HepG2 (cell line): ENCODE results near the gene C16orf82. TPM values are rescaled to one million over a fixed set of nuclear protein-coding genes. Genes with fewer than 3 reads are reported as not detected.

Experiments used
- HMGXB3 ChIP-seq: sonication (generic); formaldehyde crosslinking; IDR thresholded peaks from 2 replicates; pipeline ENCODE4 v1.4.0; 2020; ENCODE audit warnings: missing genetic modification reagents, borderline replicate concordance
- MATR3 ChIP-seq: sonication (generic); formaldehyde crosslinking; IDR thresholded peaks from 2 replicates; pipeline ENCODE4 v1.4.0; 2020; ENCODE audit warnings: missing genetic modification reagents
- NCOR1 ChIP-seq: fragments of 200-600 bp; sonication (generic); IDR thresholded peaks from 2 replicates; pipeline ENCODE4 v1.7.0; 2017; ENCODE audit warnings: antibody characterized with exemption, low read length, borderline replicate concordance
- PHF8 ChIP-seq: sonication (generic); formaldehyde crosslinking; IDR thresholded peaks from 2 replicates; pipeline ENCODE4 v1.5.0; 2020; ENCODE audit warnings: missing genetic modification reagents
- ZNF580 ChIP-seq: IDR thresholded peaks from 2 replicates; pipeline ENCODE4 v1.6.1; 2016; ENCODE audit warnings: low read depth, borderline replicate concordance
- ZNF782 ChIP-seq: sonication (generic); formaldehyde crosslinking; IDR thresholded peaks from 2 replicates; pipeline ENCODE4 v1.4.0; 2020; ENCODE audit warnings: missing genetic modification reagents, mild to moderate bottlenecking, borderline replicate concordance
- polyA plus RNA-seq, 8 experiments: library from polyadenylated mRNA; depleted of rRNA in 3 of 8; stranded (reverse) in 7 of 8; unstranded in 1 of 8; fragments of >200 nt; fragmentation: Illumina TruSeq in 4 of 8; extraction: Trizol in 4 of 8; gene quantifications; 2 replicates each; pipeline versions ENCODE4 v1.2.1 to v1.2.3, GENCODE V29; 2011 to 2016; ENCODE audit warnings: low read depth in 4 of 8, missing spikeins in 1 of 8, mixed read lengths in 1 of 8; ENCODE audit not compliant: insufficient read depth in 1 of 8
- total RNA-seq, 5 experiments: library from RNA; depleted of rRNA; stranded (reverse); fragments of >200 nt; fragmentation: Illumina TruSeq; extraction: Trizol; gene quantifications; 2 replicates each; pipeline ENCODE4 v1.2.3, GENCODE V29; 2016; ENCODE audit warnings: low read depth in 1 of 5
- TF ChIP-seq, protein P1 (sequence below): sonication (generic); formaldehyde crosslinking; IDR thresholded peaks from 2 replicates; pipeline ENCODE4 v1.5.0; 2020; ENCODE audit warnings: mild to moderate bottlenecking, missing genetic modification reagents
- TF ChIP-seq, protein P2 (sequence below): sonication (generic); formaldehyde crosslinking; IDR thresholded peaks from 2 replicates; pipeline ENCODE4 v1.4.0; 2020; ENCODE audit warnings: missing genetic modification reagents
- TF ChIP-seq, protein P3 (sequence below): sonication (generic); formaldehyde crosslinking; IDR thresholded peaks from 2 replicates; pipeline ENCODE4 v1.9.0; 2021; ENCODE audit warnings: missing genetic modification reagents, borderline replicate concordance
- TF ChIP-seq, protein P4 (sequence below), 2 experiments: sonication (generic) in 1 of 2; formaldehyde crosslinking in 1 of 2; IDR thresholded peaks; 2 replicates each; pipeline versions ENCODE4 v1.6.1 to v1.9.0; 2014 to 2022; ENCODE audit warnings: antibody characterized with exemption in 1 of 2, borderline replicate concordance in 1 of 2, inconsistent platforms in 1 of 2, low read depth in 1 of 2, missing genetic modification reagents in 1 of 2

Gene C16orf82
- total and polyA plus RNA-seq, 2 of the 13 experiments (the other 11 are each of a cell fraction or from before 2014, with no cell fraction given) = not detected

DNA sequence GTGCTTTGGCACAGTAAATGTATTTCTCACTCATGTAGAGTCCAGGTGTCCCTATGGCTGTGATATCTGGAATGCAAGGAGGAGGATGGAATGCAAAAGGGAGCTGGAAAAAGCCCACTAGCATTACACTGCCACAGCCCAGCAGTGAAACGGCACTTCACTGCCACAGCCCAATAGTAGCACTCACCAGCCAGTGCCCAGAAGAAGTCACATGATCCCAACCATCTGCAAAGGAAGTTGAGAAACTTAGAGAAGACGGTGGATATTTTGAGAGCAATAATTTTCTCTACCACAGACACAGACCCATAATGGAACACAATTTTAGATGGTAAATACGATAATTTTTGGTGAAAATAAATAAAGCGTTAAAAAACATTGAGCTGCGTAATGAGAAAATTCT lies 51.8 kb downstream of the C16orf82 start (continued):
- TF ChIP-seq ZNF580 (CRISPR knock-in tag) (no peak), NCOR1 (no peak), MATR3 (CRISPR knock-in tag) (no peak), ZNF782 (CRISPR knock-in tag) (no peak), HMGXB3 (no peak), PHF8 (no peak)
- TF ChIP-seq, protein P1, sequence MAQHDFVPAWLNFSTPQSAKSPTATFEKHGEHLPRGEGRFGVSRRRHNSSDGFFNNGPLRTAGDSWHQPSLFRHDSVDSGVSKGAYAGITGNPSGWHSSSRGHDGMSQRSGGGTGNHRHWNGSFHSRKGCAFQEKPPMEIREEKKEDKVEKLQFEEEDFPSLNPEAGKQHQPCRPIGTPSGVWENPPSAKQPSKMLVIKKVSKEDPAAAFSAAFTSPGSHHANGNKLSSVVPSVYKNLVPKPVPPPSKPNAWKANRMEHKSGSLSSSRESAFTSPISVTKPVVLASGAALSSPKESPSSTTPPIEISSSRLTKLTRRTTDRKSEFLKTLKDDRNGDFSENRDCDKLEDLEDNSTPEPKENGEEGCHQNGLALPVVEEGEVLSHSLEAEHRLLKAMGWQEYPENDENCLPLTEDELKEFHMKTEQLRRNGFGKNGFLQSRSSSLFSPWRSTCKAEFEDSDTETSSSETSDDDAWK (CRISPR knock-in tag) = no peak
- TF ChIP-seq, protein P2, sequence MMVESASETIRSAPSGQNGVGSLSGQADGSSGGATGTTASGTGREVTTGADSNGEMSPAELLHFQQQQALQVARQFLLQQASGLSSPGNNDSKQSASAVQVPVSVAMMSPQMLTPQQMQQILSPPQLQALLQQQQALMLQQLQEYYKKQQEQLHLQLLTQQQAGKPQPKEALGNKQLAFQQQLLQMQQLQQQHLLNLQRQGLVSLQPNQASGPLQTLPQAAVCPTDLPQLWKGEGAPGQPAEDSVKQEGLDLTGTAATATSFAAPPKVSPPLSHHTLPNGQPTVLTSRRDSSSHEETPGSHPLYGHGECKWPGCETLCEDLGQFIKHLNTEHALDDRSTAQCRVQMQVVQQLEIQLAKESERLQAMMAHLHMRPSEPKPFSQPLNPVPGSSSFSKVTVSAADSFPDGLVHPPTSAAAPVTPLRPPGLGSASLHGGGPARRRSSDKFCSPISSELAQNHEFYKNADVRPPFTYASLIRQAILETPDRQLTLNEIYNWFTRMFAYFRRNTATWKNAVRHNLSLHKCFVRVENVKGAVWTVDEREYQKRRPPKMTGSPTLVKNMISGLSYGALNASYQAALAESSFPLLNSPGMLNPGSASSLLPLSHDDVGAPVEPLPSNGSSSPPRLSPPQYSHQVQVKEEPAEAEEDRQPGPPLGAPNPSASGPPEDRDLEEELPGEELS (CRISPR knock-in tag) = no peak
- TF ChIP-seq, protein P3, sequence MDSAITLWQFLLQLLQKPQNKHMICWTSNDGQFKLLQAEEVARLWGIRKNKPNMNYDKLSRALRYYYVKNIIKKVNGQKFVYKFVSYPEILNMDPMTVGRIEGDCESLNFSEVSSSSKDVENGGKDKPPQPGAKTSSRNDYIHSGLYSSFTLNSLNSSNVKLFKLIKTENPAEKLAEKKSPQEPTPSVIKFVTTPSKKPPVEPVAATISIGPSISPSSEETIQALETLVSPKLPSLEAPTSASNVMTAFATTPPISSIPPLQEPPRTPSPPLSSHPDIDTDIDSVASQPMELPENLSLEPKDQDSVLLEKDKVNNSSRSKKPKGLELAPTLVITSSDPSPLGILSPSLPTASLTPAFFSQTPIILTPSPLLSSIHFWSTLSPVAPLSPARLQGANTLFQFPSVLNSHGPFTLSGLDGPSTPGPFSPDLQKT (CRISPR knock-in tag) = no peak
- TF ChIP-seq, protein P4, sequence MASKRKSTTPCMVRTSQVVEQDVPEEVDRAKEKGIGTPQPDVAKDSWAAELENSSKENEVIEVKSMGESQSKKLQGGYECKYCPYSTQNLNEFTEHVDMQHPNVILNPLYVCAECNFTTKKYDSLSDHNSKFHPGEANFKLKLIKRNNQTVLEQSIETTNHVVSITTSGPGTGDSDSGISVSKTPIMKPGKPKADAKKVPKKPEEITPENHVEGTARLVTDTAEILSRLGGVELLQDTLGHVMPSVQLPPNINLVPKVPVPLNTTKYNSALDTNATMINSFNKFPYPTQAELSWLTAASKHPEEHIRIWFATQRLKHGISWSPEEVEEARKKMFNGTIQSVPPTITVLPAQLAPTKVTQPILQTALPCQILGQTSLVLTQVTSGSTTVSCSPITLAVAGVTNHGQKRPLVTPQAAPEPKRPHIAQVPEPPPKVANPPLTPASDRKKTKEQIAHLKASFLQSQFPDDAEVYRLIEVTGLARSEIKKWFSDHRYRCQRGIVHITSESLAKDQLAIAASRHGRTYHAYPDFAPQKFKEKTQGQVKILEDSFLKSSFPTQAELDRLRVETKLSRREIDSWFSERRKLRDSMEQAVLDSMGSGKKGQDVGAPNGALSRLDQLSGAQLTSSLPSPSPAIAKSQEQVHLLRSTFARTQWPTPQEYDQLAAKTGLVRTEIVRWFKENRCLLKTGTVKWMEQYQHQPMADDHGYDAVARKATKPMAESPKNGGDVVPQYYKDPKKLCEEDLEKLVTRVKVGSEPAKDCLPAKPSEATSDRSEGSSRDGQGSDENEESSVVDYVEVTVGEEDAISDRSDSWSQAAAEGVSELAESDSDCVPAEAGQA (IDR thresholded peaks at IDR 0.05; ENCODE audit: low read depth) = no peak
- TF ChIP-seq, protein P4 (CRISPR knock-in tag; IDR thresholded peaks at IDR 0.05; ENCODE audit: borderline replicate concordance) = no peak
- TF ChIP-seq, all 625 proteins: peak for 0
